KOPT-K1 (cell line): ENCODE data around the gene BSG.

Source experiments
- H3K27ac ChIP-seq: fragments of 200-600 bp; sonication (generic); 2 replicates; pipeline ENCODE4 v1.5.1; 2016; ENCODE audit warnings: antibody characterized with exemption, mild to moderate bottlenecking, low read depth, low read length; ENCODE audit not compliant: poor library complexity, severe bottlenecking
- H3K36me3 ChIP-seq: fragments of 200-600 bp; sonication (generic); 2 replicates; pipeline ENCODE4 v1.5.1; 2017; ENCODE audit warnings: antibody characterized with exemption, mild to moderate bottlenecking, low read length, moderate library complexity; ENCODE audit not compliant: insufficient read depth
- H3K9me3 ChIP-seq: fragments of 200-600 bp; sonication (generic); 2 replicates; pipeline ENCODE4 v1.5.1; 2017; ENCODE audit warnings: antibody characterized with exemption, low read length, mild to moderate bottlenecking; ENCODE audit not compliant: insufficient read depth, poor library complexity, severe bottlenecking

The BSG gene

GRCh38 chr19:536031-536880 is 36.1 kb upstream of the BSG start:
- Histone ChIP-seq H3K27ac (no peak overlapping the region), H3K9me3 (no peaks in the 10 kb centered on the region), H3K36me3 (peaks cover 40% of the 10 kb centered on the region; the same call in 1 of the 2 replicates)

GRCh38 chr19:536881-537404 is 35.5 kb upstream of the BSG start:
- H3K9me3 ChIP-seq = no peaks in the 10 kb centered on the region
- H3K36me3 ChIP-seq = peaks cover 47% of the 10 kb centered on the region; the same call in 1 of the 2 replicates
- H3K27ac ChIP-seq = no peak overlapping the region

GRCh38 chr19:538641-539428 is 33.6 kb upstream of the BSG start:
- Histone ChIP-seq H3K27ac (no peak overlapping the region), H3K36me3 (peaks cover 60% of the 10 kb centered on the region; the same call in 1 of the 2 replicates)

GRCh38 chr19:539429-540030 is 32.9 kb upstream of the BSG start:
- H3K27ac ChIP-seq = no peak overlapping the region
- no peaks in the 10 kb centered on the region for H3K9me3 ChIP-seq
- peaks cover 60% of the 10 kb centered on the region; the same call in 1 of the 2 replicates for H3K36me3 ChIP-seq

More at GRCh38 chr19:538641-539428, 33.6 kb upstream of the BSG start:
- no peaks in the 10 kb centered on the region for H3K9me3 ChIP-seq

- Histone ChIP-seq H3K9me3 (no peaks in the 10 kb centered on the region), H3K36me3 (peaks cover 56% of the 10 kb centered on the region; the same call in 1 of the 2 replicates), H3K27ac (no peak overlapping the region)
Observed at GRCh38 chr19:540867-541637, 31.3 kb upstream of the BSG start.

- Histone ChIP-seq H3K36me3 (peaks cover 50% of the 10 kb centered on the region; the same call in 1 of the 2 replicates), H3K27ac (no peak overlapping the region), H3K9me3 (no peaks in the 10 kb centered on the region)
Observed at GRCh38 chr19:541699-542098, 30.7 kb upstream of the BSG start.

- peaks cover 45% of the 10 kb centered on the region; the same call in 1 of the 2 replicates for H3K36me3 ChIP-seq
Observed at GRCh38 chr19:542173-542866, 30.1 kb upstream of the BSG start.

GRCh38 chr19:543910-544608 is 28.3 kb upstream of the BSG start, which contains the start of gene GZMM:
GZMM (plus strand) TSS chr19:544053; CDS start chr19:544072, 19 bp downstream.
- Histone ChIP-seq H3K9me3 (no peaks in the 10 kb centered on the region), H3K36me3 (peaks cover 31% of the 10 kb centered on the region; the same call in 1 of the 2 replicates), H3K27ac (peak within 1 kb of the TSS; percentile 13)

More at GRCh38 chr19:542173-542866, 30.1 kb upstream of the BSG start:
- Histone ChIP-seq H3K27ac (no peak overlapping the region), H3K9me3 (no peaks in the 10 kb centered on the region)

GRCh38 chr19:547117-547516 is 25.3 kb upstream of the BSG start:
- peaks cover 12% of the 10 kb centered on the region; the same call in 1 of the 2 replicates for H3K36me3 ChIP-seq
- H3K27ac ChIP-seq = no peak overlapping the region
- no peaks in the 10 kb centered on the region for H3K9me3 ChIP-seq

- no peak overlapping the region for H3K27ac ChIP-seq
- H3K36me3 ChIP-seq = 0 out of 2 replicates have a peak, but pooled peaks cover 2% of the 10 kb centered on the region
- H3K9me3 ChIP-seq = no peaks in the 10 kb centered on the region
Observed at GRCh38 chr19:547836-548720, 24.3 kb upstream of the BSG start.

- Histone ChIP-seq H3K9me3 (no peaks in the 10 kb centered on the region), H3K36me3 (no peaks in the 10 kb centered on the region), H3K27ac (no peak overlapping the region)
Observed at GRCh38 chr19:548886-549830, 23.2 kb upstream of the BSG start.
